GM12874 (cell line): Measurements from ENCODE around the gene SSPN.

Experiments used
- CTCF ChIP-seq: IDR thresholded peaks from 2 replicates; pipeline ENCODE4 v1.5.1; 2011; ENCODE audit warnings: low read depth, mild to moderate bottlenecking, control low read depth, low read length, moderate library complexity; ENCODE audit not compliant: insufficient read depth

SSPN gene

GRCh38 chr12:26292596-26292995 lies 97.2 kb downstream of the SSPN start:
- no peak for TF ChIP-seq CTCF

- no peak for TF ChIP-seq CTCF
These were observed 98.2 kb downstream of the SSPN start for GRCh38 chr12:26293612-26294011.

- TF ChIP-seq CTCF, result no peak
These were observed 99.6 kb downstream of the SSPN start for GRCh38 chr12:26295001-26295400.

GRCh38 chr12:26297396-26298070 lies 102.2 kb downstream of the SSPN start:
- TF ChIP-seq CTCF, result no peak

- no peak for TF ChIP-seq CTCF
These were observed 103.6 kb downstream of the SSPN start for GRCh38 chr12:26298785-26299621.

- no peak for TF ChIP-seq CTCF
These were observed 104.4 kb downstream of the SSPN start for GRCh38 chr12:26299751-26300150.
